Keratinocyte (primary cell): Measurements from ENCODE around the gene ELL. TPM values are rescaled to one million over a fixed set of nuclear protein-coding genes. Genes with fewer than 3 reads are reported as not detected.
"Not testable (repeated sequence)": the region's sequence is repeated elsewhere in the genome, so short reads cannot be mapped to it uniquely, and the experiment has no call there.

Experiments
- DNase-seq: peaks from one replicate; pipeline ENCODE4 v3.0.0-alpha.2; 2011; ENCODE audit warnings: low read depth, missing footprints, low spot score
- FAIRE-seq: peaks from 2 replicates; lab custom pipeline; 2011; peaks lifted over from hg19 to GRCh38; lab: Jason Lieb, UNC
- H2AFZ ChIP-seq: 2 replicates; pipeline ENCODE4 v1.6.0; 2012; ENCODE audit warnings: low read length, control low read depth, inconsistent platforms; ENCODE audit not compliant: control insufficient read depth
- H3K27ac ChIP-seq: 2 replicates; pipeline ENCODE4 v1.5.1; 2011; ENCODE audit warnings: low read length; ENCODE audit not compliant: control insufficient read depth, insufficient read depth
- H3K27me3 ChIP-seq: 3 replicates; pipeline ENCODE4 v1.6.0; 2011; ENCODE audit warnings: low read length; ENCODE audit not compliant: control insufficient read depth, insufficient read depth; ENCODE audit errors: extremely low read depth
- H3K36me3 ChIP-seq, 2 experiments: 2 replicates in 1 of 2; 3 replicates in 1 of 2; pipeline ENCODE4 v1.5.1; 2011; ENCODE audit warnings: low read length in 2 of 2, mild to moderate bottlenecking in 1 of 2; ENCODE audit not compliant: control insufficient read depth in 2 of 2, insufficient read depth in 2 of 2; ENCODE audit errors: extremely low read depth in 1 of 2
- H3K4me1 ChIP-seq: 3 replicates; pipeline ENCODE4 v1.5.1; 2011; ENCODE audit warnings: low read length; ENCODE audit not compliant: control insufficient read depth, insufficient read depth; ENCODE audit errors: extremely low read depth
- H3K4me2 ChIP-seq: 3 replicates; pipeline ENCODE4 v1.6.0; 2011; ENCODE audit warnings: low read depth, low read length; ENCODE audit not compliant: control insufficient read depth, insufficient read depth; ENCODE audit errors: extremely low read depth
- H3K4me3 ChIP-seq, 3 experiments: fragments of 200-600 bp in 1 of 3; sonication (generic) in 1 of 3; 2 replicates in 2 of 3; 3 replicates in 1 of 3; pipeline ENCODE4 v1.5.1; 2011 to 2016; ENCODE audit warnings: low read length in 3 of 3, mild to moderate bottlenecking in 3 of 3, control low read depth in 2 of 3, inconsistent platforms in 1 of 3, low read depth in 1 of 3, mixed read lengths in 1 of 3, mixed run types in 1 of 3, moderate library complexity in 1 of 3; ENCODE audit not compliant: control insufficient read depth in 2 of 3, insufficient read depth in 2 of 3; ENCODE audit errors: extremely low read depth in 1 of 3
- H3K79me2 ChIP-seq: 2 replicates; pipeline ENCODE4 v1.6.0; 2012; ENCODE audit warnings: low read length; ENCODE audit not compliant: control insufficient read depth, insufficient read depth
- H3K9ac ChIP-seq: 3 replicates; pipeline ENCODE4 v1.6.0; 2011; ENCODE audit warnings: low read length; ENCODE audit not compliant: control insufficient read depth, insufficient read depth; ENCODE audit errors: extremely low read depth
- H3K9me1 ChIP-seq: 3 replicates; pipeline ENCODE4 v1.6.0; 2011; ENCODE audit warnings: low read length; ENCODE audit not compliant: control insufficient read depth, insufficient read depth; ENCODE audit errors: extremely low read depth
- H3K9me3 ChIP-seq: 2 replicates; pipeline ENCODE4 v1.5.1; 2012; ENCODE audit warnings: low read depth, low read length; ENCODE audit not compliant: control insufficient read depth
- H4K20me1 ChIP-seq: 3 replicates; pipeline ENCODE4 v1.6.0; 2011; ENCODE audit warnings: low read length; ENCODE audit not compliant: control insufficient read depth, insufficient read depth; ENCODE audit errors: extremely low read depth
- CTCF ChIP-seq, 3 experiments: IDR thresholded peaks in 1 of 3; conservative IDR thresholded peaks in 1 of 3; optimal IDR thresholded peaks in 1 of 3; 2 replicates in 2 of 3; 3 replicates in 1 of 3; pipeline versions ENCODE3 to v1.5.1; 2011; ENCODE audit warnings: low read length in 3 of 3, mild to moderate bottlenecking in 3 of 3, moderate library complexity in 2 of 3, control low read depth in 1 of 3, inconsistent platforms in 1 of 3; ENCODE audit not compliant: insufficient read depth in 2 of 3; ENCODE audit errors: extremely low read depth in 1 of 3
- EZH2 ChIP-seq: IDR thresholded peaks from one replicate; pipeline ENCODE4 v1.6.1; 2012; ENCODE audit warnings: inconsistent platforms, mild to moderate bottlenecking, low read length, moderate library complexity
- dilution Hi-C: fragments of 300-500 bp; cut with MboI; formaldehyde crosslinking; loops from one replicate; pipeline ENCODE4 v1.7.0; 2020; ENCODE audit warnings: low sequenced_read_pairs; ENCODE audit not compliant: extremely low pct_ligation_motif_present
- polyA plus RNA-seq, 5 experiments: library from polyadenylated mRNA; depleted of rRNA in 3 of 5; stranded (reverse) in 3 of 5; stranded (forward) in 1 of 5; unstranded in 1 of 5; fragments of >200 nt; gene quantifications; 1 replicate in 1 of 5; 2 replicates in 3 of 5; 3 replicates in 1 of 5; pipeline versions ENCODE4 v1.2.1 to v1.2.3, GENCODE V29; 2011 to 2012; ENCODE audit warnings: missing spikeins in 2 of 5, low read depth in 1 of 5, low replicate concordance in 1 of 5

ELL gene
- polyA plus RNA-seq, 1 donor (not counting 4 experiments of a cell fraction or from before 2014, with no cell fraction given) = 4.4 TPM

GRCh38 chr19:18526316-18526715 is 4.4 kb upstream of the ELL start:
- Histone ChIP-seq H3K4me2 (peak overlapping the region; percentile 51), H3K27me3 (no peaks in the 10 kb centered on the region), H3K9ac (no peak overlapping the region), H3K36me3 (peaks cover under 1% of the 10 kb centered on the region in 2 experiments), H2AFZ (peak overlapping the region; percentile 87), H3K79me2 (peaks cover 6% of the 10 kb centered on the region), H3K27ac (peak overlapping the region; percentile 43), H3K9me3 (no peaks in the 10 kb centered on the region), H4K20me1 (no peaks in the 10 kb centered on the region), H3K9me1 (no peaks in the 10 kb centered on the region), H3K4me1 (peaks cover 18% of the 10 kb centered on the region), H3K4me3 (no peak overlapping the region)
- TF ChIP-seq CTCF (optimal IDR thresholded peaks at IDR 0.05 in 1 of 3, IDR thresholded peaks at IDR 0.05 in 1 of 3, conservative IDR thresholded peaks at IDR 0.05 in 1 of 3; ENCODE audit: extremely low read depth in 1 of 3, insufficient read depth in 2 of 3, low read length in 3 of 3) = no peak
- TF ChIP-seq EZH2 = no peak
- FAIRE-seq (peak; percentile 100), DNase-seq (peak; percentile 86)
- dilution Hi-C loops = no loop called here

DNA sequence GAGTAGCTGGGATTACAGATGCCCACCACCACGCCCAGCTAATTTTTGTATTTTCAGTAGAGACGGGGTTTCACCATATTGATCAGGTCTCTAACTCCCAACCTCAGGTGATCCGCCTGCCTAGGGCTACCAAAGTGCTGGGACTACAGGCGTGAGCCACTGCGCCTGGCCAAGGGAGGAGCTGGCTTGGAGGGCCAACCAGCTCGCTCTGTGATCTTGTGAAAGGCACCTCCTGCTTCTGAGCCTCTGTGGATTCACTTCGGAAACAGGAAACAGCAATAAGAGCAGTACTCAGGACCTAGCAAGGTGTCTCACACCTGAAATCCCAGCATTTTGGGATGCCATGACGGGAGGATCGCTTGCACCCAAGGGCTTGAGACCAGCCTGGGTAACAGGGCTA is 2.0 kb upstream of the ELL start:
- Histone ChIP-seq H3K36me3 (peaks cover 0 to 3% of the 10 kb centered on the region in 2 experiments), H3K9me1 (no peaks in the 10 kb centered on the region), H3K4me2 (no peak overlapping the region), H3K9me3 (no peaks in the 10 kb centered on the region), H2AFZ (no peak overlapping the region), H4K20me1 (peaks cover 2% of the 10 kb centered on the region), H3K27me3 (no peaks in the 10 kb centered on the region), H3K27ac (no peak overlapping the region), H3K9ac (no peak overlapping the region), H3K4me3 (no peak overlapping the region), H3K4me1 (peaks cover 31% of the 10 kb centered on the region), H3K79me2 (peaks cover 29% of the 10 kb centered on the region)
- FAIRE-seq (no peak), DNase-seq (no peak)
- dilution Hi-C loops = no loop called here
- TF ChIP-seq CTCF (optimal IDR thresholded peaks at IDR 0.05 in 1 of 3, IDR thresholded peaks at IDR 0.05 in 1 of 3, conservative IDR thresholded peaks at IDR 0.05 in 1 of 3; ENCODE audit: extremely low read depth in 1 of 3, insufficient read depth in 2 of 3, low read length in 3 of 3) (no peak), EZH2 (no peak)

DNA sequence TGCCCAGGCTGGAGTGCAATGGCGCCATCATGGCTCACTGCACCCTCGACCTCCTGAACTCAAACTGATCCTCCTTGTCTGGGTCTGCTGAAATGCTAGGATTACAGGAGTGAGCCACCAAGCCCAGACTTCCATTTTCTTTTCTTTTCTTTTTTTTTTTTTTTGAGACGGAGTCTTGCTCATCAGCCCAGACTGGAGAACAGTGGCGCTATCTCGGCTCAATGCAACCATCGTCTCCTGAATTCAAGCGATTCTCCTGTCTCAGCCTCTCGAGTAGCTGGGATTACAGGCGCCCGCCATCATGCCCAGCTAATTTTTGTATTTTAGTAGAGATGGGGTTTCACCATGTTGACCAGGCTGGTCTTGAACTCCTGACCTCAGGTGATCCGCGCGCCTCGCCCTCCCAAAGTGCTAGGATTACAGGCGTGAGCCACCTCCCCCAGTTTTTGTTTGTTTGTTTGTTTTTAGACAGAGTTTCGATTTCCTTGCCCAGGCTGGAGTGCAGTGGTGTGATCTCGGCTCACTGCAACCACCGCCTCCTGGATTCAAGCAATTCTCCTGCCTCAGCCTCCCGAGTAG is 1.1 kb upstream of the ELL start:
- H3K9me3 ChIP-seq, H4K20me1 ChIP-seq, DNase-seq, H3K27me3 ChIP-seq, dilution Hi-C loops, H3K9me1 ChIP-seq, FAIRE-seq, H3K36me3 ChIP-seq, H3K4me3 ChIP-seq: not testable (repeated sequence)
- H2AFZ ChIP-seq = peak overlapping the region; percentile 51
- peak overlapping the region; percentile 81 for H3K27ac ChIP-seq
- peak overlapping the region; percentile 66 for H3K4me2 ChIP-seq
- peaks cover 38% of the 10 kb centered on the region for H3K79me2 ChIP-seq
- H3K9ac ChIP-seq = peak overlapping the region; percentile 58
- peaks cover 34% of the 10 kb centered on the region for H3K4me1 ChIP-seq
